ENCODE results near the gene ZSCAN1. TPM values are rescaled to one million over a fixed set of nuclear protein-coding genes. Genes with fewer than 3 reads are reported as not detected.

ZSCAN1 gene
- total and polyA plus RNA-seq, 2 of the 4 experiments (the other 2 are of a cell fraction) = not detected

- H4K8ac ChIP-seq (ENCODE audit: low read depth in 2 of 2, low read length in 2 of 2) = no peak overlapping the region
- CTCF ChIA-PET = no interaction called here
- no peak overlapping the region for H2AK9ac ChIP-seq (replicated peaks; ENCODE audit: low read depth, low read length, poor library complexity)
- no peak overlapping the region for H3K4me3 ChIP-seq (ENCODE audit: insufficient read depth, low read depth, low read length)
- H3K14ac ChIP-seq (replicated peaks; ENCODE audit: low read depth, low read length) = no peak overlapping the region
- POLR2A ChIA-PET (ENCODE audit: unreplicated experiment) = no interaction called here
- peaks cover 23% of the 10 kb centered on the region for H3K36me3 ChIP-seq (ENCODE audit: control insufficient read depth, insufficient read depth, low read length)
- no TSS peak for BruUV-seq (replicated peaks)
- no peak overlapping the region for H3K4me2 ChIP-seq (ENCODE audit: low read depth, low read length)
- no peak overlapping the region for H3K9ac ChIP-seq (ENCODE audit: low read depth, low read length)
- H3K18ac ChIP-seq (ENCODE audit: low read depth, low read length) = no peak overlapping the region
- H2BK15ac ChIP-seq (ENCODE audit: low read depth, low read length) = no peak overlapping the region
- in situ Hi-C loops (cut with MboI; ENCODE audit: low sequenced_read_pairs) = no loop called here
- intact Hi-C loops (cut with micrococcal nuclease) = loop anchor here (10.0 kb wide), 1 partner anchor 148 kb away; the partner anchor contains the start of gene ZNF329
- H3K79me1 ChIP-seq (ENCODE audit: low read depth in 1 of 2, low read length in 2 of 2) = peaks cover 8 to 15% of the 10 kb centered on the region in 2 experiments
- DNase-seq (no peak), ATAC-seq (ENCODE audit: low read depth) (no peak)
- H3K4ac ChIP-seq (ENCODE audit: low read depth, low read length) = no peak overlapping the region
- no peak overlapping the region for H3K23ac ChIP-seq (ENCODE audit: low read depth, low read length)
- no peak overlapping the region for H2BK20ac ChIP-seq (ENCODE audit: low read depth, low read length)
- no peak overlapping the region for H2AK5ac ChIP-seq (ENCODE audit: low read depth, low read length)
- H2BK120ac ChIP-seq (ENCODE audit: low read depth, low read length) = no peak overlapping the region
- no peak overlapping the region for H2AFZ ChIP-seq (replicated peaks; ENCODE audit: low read length, poor library complexity)
- H3K27ac ChIP-seq (ENCODE audit: insufficient read depth, low read length) = no peak overlapping the region
- no peaks in the 10 kb centered on the region for H3K9me1 ChIP-seq (ENCODE audit: insufficient read depth, low read length)
- no peaks in the 10 kb centered on the region for H4K20me1 ChIP-seq (ENCODE audit: insufficient read depth, low read length)
- no peak overlapping the region for H3K56ac ChIP-seq (ENCODE audit: extremely low read depth, insufficient read depth, low read length)
- no peaks in the 10 kb centered on the region for H3K27me3 ChIP-seq (ENCODE audit: control insufficient read depth, insufficient read depth, low read length)
- TF ChIP-seq MAZ (IDR thresholded peaks at IDR 0.05; ENCODE audit: borderline replicate concordance, low read depth, low read length) (no peak), RFX5 (IDR thresholded peaks at IDR 0.05; ENCODE audit: low read depth, low read length) (no peak), BHLHE40 (IDR thresholded peaks at IDR 0.05; ENCODE audit: low read depth, low read length) (no peak), ELK1 (IDR thresholded peaks at IDR 0.05; ENCODE audit: borderline replicate concordance, low read depth, low read length) (no peak), CEBPB (IDR thresholded peaks at IDR 0.05; ENCODE audit: low read depth, low read length) (no peak), RAD21 (IDR thresholded peaks at IDR 0.05; ENCODE audit: low read length) (no peak), POLR2A (IDR thresholded peaks at IDR 0.05; ENCODE audit: low read depth, low read length) (no peak), FOS (IDR thresholded peaks at IDR 0.05; ENCODE audit: low read depth, low read length) (no peak), CHD1 (IDR thresholded peaks at IDR 0.05; ENCODE audit: low read depth, low read length) (no peak), RCOR1 (IDR thresholded peaks at IDR 0.05; ENCODE audit: insufficient replicate concordance, low read length) (no peak), SMC3 (IDR thresholded peaks at IDR 0.05; ENCODE audit: low read depth, low read length) (no peak), MXI1 (IDR thresholded peaks at IDR 0.05; ENCODE audit: borderline replicate concordance, low read depth, low read length) (no peak), NFE2L2 (IDR thresholded peaks at IDR 0.05; ENCODE audit: low read depth, low read length) (no peak), MAFK (IDR thresholded peaks at IDR 0.05; ENCODE audit: low read depth, low read length) (no peak)
- TF ChIP-seq, protein P1, sequence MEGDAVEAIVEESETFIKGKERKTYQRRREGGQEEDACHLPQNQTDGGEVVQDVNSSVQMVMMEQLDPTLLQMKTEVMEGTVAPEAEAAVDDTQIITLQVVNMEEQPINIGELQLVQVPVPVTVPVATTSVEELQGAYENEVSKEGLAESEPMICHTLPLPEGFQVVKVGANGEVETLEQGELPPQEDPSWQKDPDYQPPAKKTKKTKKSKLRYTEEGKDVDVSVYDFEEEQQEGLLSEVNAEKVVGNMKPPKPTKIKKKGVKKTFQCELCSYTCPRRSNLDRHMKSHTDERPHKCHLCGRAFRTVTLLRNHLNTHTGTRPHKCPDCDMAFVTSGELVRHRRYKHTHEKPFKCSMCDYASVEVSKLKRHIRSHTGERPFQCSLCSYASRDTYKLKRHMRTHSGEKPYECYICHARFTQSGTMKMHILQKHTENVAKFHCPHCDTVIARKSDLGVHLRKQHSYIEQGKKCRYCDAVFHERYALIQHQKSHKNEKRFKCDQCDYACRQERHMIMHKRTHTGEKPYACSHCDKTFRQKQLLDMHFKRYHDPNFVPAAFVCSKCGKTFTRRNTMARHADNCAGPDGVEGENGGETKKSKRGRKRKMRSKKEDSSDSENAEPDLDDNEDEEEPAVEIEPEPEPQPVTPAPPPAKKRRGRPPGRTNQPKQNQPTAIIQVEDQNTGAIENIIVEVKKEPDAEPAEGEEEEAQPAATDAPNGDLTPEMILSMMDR (conservative IDR thresholded peaks at IDR 0.05; ENCODE audit: low read depth, low read length) = no peak
- TF ChIP-seq, protein P2, sequence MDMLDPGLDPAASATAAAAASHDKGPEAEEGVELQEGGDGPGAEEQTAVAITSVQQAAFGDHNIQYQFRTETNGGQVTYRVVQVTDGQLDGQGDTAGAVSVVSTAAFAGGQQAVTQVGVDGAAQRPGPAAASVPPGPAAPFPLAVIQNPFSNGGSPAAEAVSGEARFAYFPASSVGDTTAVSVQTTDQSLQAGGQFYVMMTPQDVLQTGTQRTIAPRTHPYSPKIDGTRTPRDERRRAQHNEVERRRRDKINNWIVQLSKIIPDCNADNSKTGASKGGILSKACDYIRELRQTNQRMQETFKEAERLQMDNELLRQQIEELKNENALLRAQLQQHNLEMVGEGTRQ (IDR thresholded peaks at IDR 0.05; ENCODE audit: low read depth, low read length) = no peak
- dilution Hi-C loops (cut with HindIII; ENCODE audit: low sequenced_read_pairs, unreplicated experiment) = no loop called here
- H4K91ac ChIP-seq (ENCODE audit: insufficient read depth, low read depth, low read length) = no peak overlapping the region
- H4K5ac ChIP-seq (ENCODE audit: low read depth, low read length) = no peak overlapping the region
- WGBS, 2 experiments (ENCODE audit: extremely low coverage in 2 of 2, insufficient read length in 1 of 2) = no CpG with 5 or more reads among the region's 1 CpG
- H3K4me1 ChIP-seq (ENCODE audit: control insufficient read depth, insufficient read depth, low read length) = no peaks in the 10 kb centered on the region
- H3K9me3 ChIP-seq (ENCODE audit: control insufficient read depth, insufficient read depth, low read length) = peaks cover 53% of the 10 kb centered on the region
- H2BK5ac ChIP-seq (ENCODE audit: low read depth, low read length, poor library complexity, severe bottlenecking) = no peak overlapping the region
Observed at GRCh38 chr19:58007285-58007684, 26.5 kb upstream of the ZSCAN1 start.
